SK-N-MC (cell line): ENCODE measurements around the gene USP35.

Experiments used
- EZH2 ChIP-seq: fragments of 200-600 bp; sonication (generic); IDR thresholded peaks from one replicate; pipeline ENCODE4 v1.6.1; 2017; ENCODE audit warnings: antibody characterized with exemption
- POLR2AphosphoS5 ChIP-seq: IDR thresholded peaks from 2 replicates; pipeline ENCODE4 v1.6.1; 2012; ENCODE audit warnings: mild to moderate bottlenecking, low read depth, low read length, borderline replicate concordance

GRCh38 chr11:78139422-78140391 lies 49.0 kb upstream of the USP35 start, which contains the start of gene ALG8:
- TF ChIP-seq POLR2AphosphoS5 (peak; percentile 90), EZH2 (no peak)
